Skin epidermis (tissue), 12 donors: Measurements from ENCODE around the gene GRAP.

Experiments used
- H3K27ac ChIP-seq, 21 experiments: fragments of 200-600 bp; sonication (generic) in 11 of 21; one replicate each; pipeline ENCODE4 v1.5.0; 2020; ENCODE audit warnings: mild to moderate bottlenecking in 3 of 21, inconsistent platforms in 2 of 21, moderate library complexity in 2 of 21
- H3K4me3 ChIP-seq, 7 experiments: fragments of 200-600 bp; sonication (generic) in 2 of 7; one replicate each; pipeline ENCODE4 v1.5.0; 2020; ENCODE audit warnings: inconsistent platforms in 2 of 7, mild to moderate bottlenecking in 2 of 7, moderate library complexity in 1 of 7

Gene GRAP

GRCh38 chr17:18991531-18992315, 55.0 kb downstream of the GRAP start:
- H3K27ac ChIP-seq: peak overlapping the region in 9 of 21 experiments; percentile 18 to 65 (median 45)
- H3K4me3 ChIP-seq: no peak overlapping the region

- no peak overlapping the region for H3K4me3 ChIP-seq
- peak overlapping the region in 7 of 21 experiments; percentile 18 to 60 (median 47) for H3K27ac ChIP-seq
Observed at GRCh38 chr17:18990331-18990730, 56.4 kb downstream of the GRAP start.

GRCh38 chr17:18988546-18989173, 58.1 kb downstream of the GRAP start:
- Histone ChIP-seq H3K27ac (peak overlapping the region in 6 of 21 experiments; percentile 2 to 55 (median 18)), H3K4me3 (no peak overlapping the region)

- peak overlapping the region in 2 of 21 experiments; percentile 2 to 18 for H3K27ac ChIP-seq
- H3K4me3 ChIP-seq: no peak overlapping the region
Observed at GRCh38 chr17:18987862-18988545, 58.8 kb downstream of the GRAP start.

GRCh38 chr17:18987230-18987610, 59.5 kb downstream of the GRAP start:
- H3K27ac ChIP-seq: no peak overlapping the region
- H3K4me3 ChIP-seq: no peak overlapping the region

- no peak overlapping the region for H3K4me3 ChIP-seq
- no peak overlapping the region for H3K27ac ChIP-seq
Observed at GRCh38 chr17:18986541-18987229, 60.1 kb downstream of the GRAP start.

- Histone ChIP-seq H3K4me3 (no peak overlapping the region), H3K27ac (peak overlapping the region in 8 of 21 experiments; percentile 4 to 60 (median 40))
Observed at GRCh38 chr17:18985475-18985874, 61.3 kb downstream of the GRAP start.

- Histone ChIP-seq H3K4me3 (no peak overlapping the region), H3K27ac (peak overlapping the region in 1 of 21 experiments; percentile 39)
Observed at GRCh38 chr17:18984273-18985114, 62.3 kb downstream of the GRAP start.

- H3K27ac ChIP-seq: peak overlapping the region in 18 of 21 experiments; percentile 6 to 81 (median 54)
- no peak overlapping the region for H3K4me3 ChIP-seq
Observed at GRCh38 chr17:18981642-18982424, 64.9 kb downstream of the GRAP start.

- H3K27ac ChIP-seq: peak overlapping the region in 10 of 21 experiments; percentile 23 to 81 (median 48)
Observed at GRCh38 chr17:18981335-18981641, 65.5 kb downstream of the GRAP start.

GRCh38 chr17:18980682-18981334, 65.9 kb downstream of the GRAP start:
- Histone ChIP-seq H3K4me3 (no peak overlapping the region), H3K27ac (peak overlapping the region in 3 of 21 experiments; percentile 63 to 81 (median 81))

More at GRCh38 chr17:18981335-18981641, 65.5 kb downstream of the GRAP start:
- H3K4me3 ChIP-seq: no peak overlapping the region

- no peak overlapping the region for H3K27ac ChIP-seq
- H3K4me3 ChIP-seq: no peak overlapping the region
Observed at GRCh38 chr17:18978655-18979054, 68.1 kb downstream of the GRAP start.

GRCh38 chr17:18978050-18978449, 68.7 kb downstream of the GRAP start:
- Histone ChIP-seq H3K27ac (no peak overlapping the region), H3K4me3 (no peak overlapping the region)

GRCh38 chr17:18977646-18978045, 69.1 kb downstream of the GRAP start:
- no peak overlapping the region for H3K4me3 ChIP-seq
- no peak overlapping the region for H3K27ac ChIP-seq

- Histone ChIP-seq H3K4me3 (no peak overlapping the region), H3K27ac (no peak overlapping the region)
Observed at GRCh38 chr17:18977021-18977420, 69.7 kb downstream of the GRAP start.

GRCh38 chr17:18976201-18976600, 70.6 kb downstream of the GRAP start:
- no peak overlapping the region for H3K27ac ChIP-seq
- no peak overlapping the region for H3K4me3 ChIP-seq

- H3K27ac ChIP-seq: peak overlapping the region in 1 of 21 experiments; percentile 62
- H3K4me3 ChIP-seq: no peak overlapping the region
Observed at GRCh38 chr17:18975597-18975996, 71.2 kb downstream of the GRAP start.
